HG03159 (cell line): Measurements from ENCODE around the gene SRRT.
"Not testable (repeated sequence)": the region's sequence is repeated elsewhere in the genome, so short reads cannot be mapped to it uniquely, and the experiment has no call there.

Experiments used
- ATAC-seq: cut with Tn5 transposase; IDR thresholded peaks from one replicate; pipeline ENCODE4 v1.9.1; 2021; ENCODE audit warnings: mild to moderate bottlenecking, moderate library complexity; ENCODE audit not compliant: unreplicated experiment

The SRRT gene

GRCh38 chr7:100923616-100924015 lies 48.7 kb downstream of the SRRT start:
- ATAC-seq: not testable (repeated sequence)

- ATAC-seq: no peak
Observed at GRCh38 chr7:100929808-100930174, 54.9 kb downstream of the SRRT start.

DNA sequence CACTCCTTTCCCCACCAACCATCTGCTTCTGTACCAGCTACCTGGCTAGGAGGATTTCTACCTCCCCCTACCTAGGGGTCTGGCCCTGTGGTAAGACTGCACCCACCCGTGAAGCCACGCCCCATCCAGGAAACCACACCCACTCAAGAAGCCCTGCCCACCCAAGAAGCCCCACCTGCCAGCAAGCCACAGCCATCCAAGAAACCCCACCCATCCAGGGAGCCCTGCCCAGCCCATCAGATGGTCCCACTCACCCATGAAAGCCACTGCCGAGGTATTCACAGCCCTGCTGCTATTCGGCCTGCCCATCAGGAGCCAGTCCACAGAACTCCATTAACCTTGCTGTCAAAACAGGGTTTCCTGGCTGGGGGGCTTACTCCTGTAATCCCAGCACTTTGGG lies 58.8 kb downstream of the SRRT start:
- ATAC-seq: no peak

DNA sequence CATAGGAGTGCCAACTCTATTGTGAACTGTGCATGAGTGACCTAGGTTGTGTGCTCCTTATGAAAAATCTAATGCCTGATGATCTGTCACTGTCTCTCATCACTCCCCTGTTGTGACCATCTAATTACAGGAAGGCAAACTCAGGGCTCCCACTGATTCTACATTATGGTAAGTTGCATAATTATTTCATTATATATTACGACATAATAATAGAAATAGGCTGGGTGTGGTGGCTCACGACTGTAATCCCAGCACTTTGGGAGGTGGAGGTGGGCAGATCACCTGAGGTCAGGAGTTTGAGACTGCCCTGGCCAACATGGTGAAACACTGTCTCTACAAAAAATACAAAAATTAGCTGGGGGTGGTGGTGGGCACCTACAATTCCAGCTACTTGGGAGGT lies 60.5 kb downstream of the SRRT start:
- ATAC-seq: not testable (repeated sequence)

- ATAC-seq: not testable (repeated sequence)
Observed at GRCh38 chr7:100936167-100936566, 61.3 kb downstream of the SRRT start.
